Neuronal stem cell (in vitro differentiated cells): Measurements from ENCODE around the gene HS3ST4.

Source experiments
- DNase-seq: peaks from one replicate; pipeline ENCODE4 v3.0.0-alpha.2; 2013; ENCODE audit warnings: low spot score
- H2AFZ ChIP-seq: one replicate; pipeline ENCODE4 v1.6.1; 2013; ENCODE audit warnings: mild to moderate bottlenecking, low read length, inconsistent platforms
- H2AK5ac ChIP-seq: 2 replicates; pipeline ENCODE4 v1.6.1; 2013; ENCODE audit warnings: low read depth, mild to moderate bottlenecking, inconsistent platforms, low read length, moderate library complexity, mixed read lengths
- H2BK120ac ChIP-seq: 2 replicates; pipeline ENCODE4 v1.6.1; 2013; ENCODE audit warnings: low read depth, mild to moderate bottlenecking, inconsistent platforms, low read length, moderate library complexity, mixed read lengths
- H2BK12ac ChIP-seq: one replicate; pipeline ENCODE4 v1.6.1; 2013; ENCODE audit warnings: low read length, inconsistent platforms
- H2BK15ac ChIP-seq: 2 replicates; pipeline ENCODE4 v1.6.1; 2013; ENCODE audit warnings: mild to moderate bottlenecking, low read length, inconsistent platforms, mixed read lengths
- H2BK5ac ChIP-seq: one replicate; pipeline ENCODE4 v1.6.1; 2013; ENCODE audit warnings: inconsistent platforms, mild to moderate bottlenecking, low read length, moderate library complexity
- H3K14ac ChIP-seq: one replicate; pipeline ENCODE4 v1.6.1; 2013; ENCODE audit warnings: low read length, inconsistent platforms
- H3K18ac ChIP-seq: 2 replicates; pipeline ENCODE4 v1.6.1; 2013; ENCODE audit warnings: low read length, inconsistent platforms
- H3K23ac ChIP-seq: 2 replicates; pipeline ENCODE4 v1.6.1; 2013; ENCODE audit warnings: low read depth, mild to moderate bottlenecking, mixed read lengths, low read length, inconsistent platforms; ENCODE audit not compliant: poor library complexity
- H3K27ac ChIP-seq: replicated peaks from 3 replicates; pipeline ENCODE4 v1.5.1; 2013; ENCODE audit warnings: low read length, inconsistent platforms
- H3K27me3 ChIP-seq, 3 experiments: 2 replicates each; pipeline ENCODE4 v1.6.1; 2013; ENCODE audit warnings: low read length in 3 of 3, mild to moderate bottlenecking in 2 of 3, inconsistent platforms in 1 of 3, low read depth in 1 of 3, mixed read lengths in 1 of 3, moderate library complexity in 1 of 3; ENCODE audit not compliant: control insufficient read depth in 3 of 3, insufficient read depth in 3 of 3
- H3K36me3 ChIP-seq, 2 donors: replicated peaks in 1 of 2; 2 replicates each; pipeline ENCODE4 v1.6.1; 2013; ENCODE audit warnings: low read length in 2 of 2; ENCODE audit not compliant: control insufficient read depth in 2 of 2, insufficient read depth in 2 of 2
- H3K4ac ChIP-seq: 2 replicates; pipeline ENCODE4 v1.6.1; 2013; ENCODE audit warnings: inconsistent platforms, mild to moderate bottlenecking, low read length, moderate library complexity
- H3K4me1 ChIP-seq, 2 donors: 1 replicate in 1 of 2; 2 replicates in 1 of 2; pipeline ENCODE4 v1.6.1; 2013; ENCODE audit warnings: low read length in 2 of 2, low read depth in 1 of 2; ENCODE audit not compliant: control insufficient read depth in 2 of 2, insufficient read depth in 1 of 2
- H3K4me2 ChIP-seq: one replicate; pipeline ENCODE4 v1.6.1; 2013; ENCODE audit warnings: mild to moderate bottlenecking, low read length, inconsistent platforms; ENCODE audit not compliant: insufficient read depth, poor library complexity, severe bottlenecking
- H3K4me3 ChIP-seq, 2 donors: 2 replicates each; pipeline ENCODE4 v1.5.1; 2013; ENCODE audit warnings: low read length in 2 of 2, mild to moderate bottlenecking in 2 of 2, inconsistent platforms in 1 of 2, moderate library complexity in 1 of 2
- H3K79me1 ChIP-seq: one replicate; pipeline ENCODE4 v1.6.1; 2013; ENCODE audit warnings: low read depth, mild to moderate bottlenecking, inconsistent platforms, low read length, moderate library complexity
- H3K9ac ChIP-seq: one replicate; pipeline ENCODE4 v1.6.1; 2013; ENCODE audit warnings: mild to moderate bottlenecking, low read depth, low read length, inconsistent platforms; ENCODE audit not compliant: poor library complexity
- H3K9me3 ChIP-seq, 2 donors: replicated peaks in 1 of 2; 2 replicates each; pipeline versions ENCODE3 to v1.6.1; 2013; ENCODE audit warnings: low read length in 2 of 2, mild to moderate bottlenecking in 2 of 2, inconsistent platforms in 1 of 2, low read depth in 1 of 2, mixed read lengths in 1 of 2, moderate library complexity in 1 of 2; ENCODE audit not compliant: control insufficient read depth in 2 of 2, insufficient read depth in 1 of 2
- H4K8ac ChIP-seq: one replicate; pipeline ENCODE4 v1.6.1; 2013; ENCODE audit warnings: low read depth, mild to moderate bottlenecking, inconsistent platforms, low read length, moderate library complexity
- H4K91ac ChIP-seq: one replicate; pipeline ENCODE4 v1.6.1; 2013; ENCODE audit warnings: low read length, low read depth, mild to moderate bottlenecking, inconsistent platforms; ENCODE audit not compliant: poor library complexity
- WGBS, 2 donors: extraction: QIAGEN DNeasy Blood & Tissue Kit; methylation state at CpG; one replicate each; pipeline ENCODE4 v1.1.7; 2013; ENCODE audit warnings: missing lambda C conversion rate in 2 of 2, mixed read lengths in 1 of 2; ENCODE audit not compliant: insufficient read length in 2 of 2, insufficient replicate concordance in 1 of 2; ENCODE audit errors: extremely low coverage in 2 of 2; 5-methylcytosine and 5-hydroxymethylcytosine counted together

Gene HS3ST4

GRCh38 chr16:25868706-25869370 lies 177.1 kb downstream of the HS3ST4 start:
- Histone ChIP-seq H2BK15ac (no peak overlapping the region), H4K91ac (no peak overlapping the region), H3K4ac (no peak overlapping the region), H3K4me3 (no peak overlapping the region), H3K9ac (no peak overlapping the region), H2AK5ac (no peak overlapping the region), H3K4me2 (no peak overlapping the region), H2BK120ac (no peak overlapping the region), H3K18ac (no peak overlapping the region), H3K79me1 (no peaks in the 10 kb centered on the region), H2BK12ac (no peak overlapping the region), H2AFZ (no peak overlapping the region), H3K4me1 (no peaks in the 10 kb centered on the region), H3K27ac (no peak overlapping the region), H3K9me3 (no peaks in the 10 kb centered on the region), H4K8ac (no peak overlapping the region), H3K14ac (no peak overlapping the region), H2BK5ac (no peak overlapping the region), H3K27me3 (no peaks in the 10 kb centered on the region), H3K36me3 (no peaks in the 10 kb centered on the region), H3K23ac (no peak overlapping the region)
- no peak for DNase-seq
- WGBS, 2 donors: no CpG with 5 or more reads among the region's 9 CpGs

GRCh38 chr16:25872369-25873070 lies 180.8 kb downstream of the HS3ST4 start:
- no peak overlapping the region for H3K4me2 ChIP-seq
- no peaks in the 10 kb centered on the region for H3K79me1 ChIP-seq
- H3K36me3 ChIP-seq: no peaks in the 10 kb centered on the region
- H3K4ac ChIP-seq: no peak overlapping the region
- H3K4me1 ChIP-seq: no peaks in the 10 kb centered on the region
- no peak overlapping the region for H2BK12ac ChIP-seq
- H2BK120ac ChIP-seq: no peak overlapping the region
- no peak overlapping the region for H2AFZ ChIP-seq
- no CpG with 5 or more reads among the region's 3 CpGs for WGBS, 2 donors
- no peak overlapping the region for H3K4me3 ChIP-seq
- no peak overlapping the region for H4K8ac ChIP-seq
- H3K27ac ChIP-seq: no peak overlapping the region
- no peak overlapping the region for H3K9ac ChIP-seq
- no peak overlapping the region for H3K18ac ChIP-seq
- H3K9me3 ChIP-seq: no peaks in the 10 kb centered on the region
- no peak overlapping the region for H2BK5ac ChIP-seq
- no peak overlapping the region for H4K91ac ChIP-seq
- H2BK15ac ChIP-seq: no peak overlapping the region
- H2AK5ac ChIP-seq: no peak overlapping the region
- DNase-seq: no peak
- H3K27me3 ChIP-seq: no peaks in the 10 kb centered on the region
- no peak overlapping the region for H3K23ac ChIP-seq
- no peak overlapping the region for H3K14ac ChIP-seq

GRCh38 chr16:25874196-25874595 lies 182.4 kb downstream of the HS3ST4 start:
- H3K18ac ChIP-seq: no peak overlapping the region
- no peak overlapping the region for H2AFZ ChIP-seq

GRCh38 chr16:25875956-25876598 lies 184.3 kb downstream of the HS3ST4 start:
- Histone ChIP-seq H3K18ac (no peak overlapping the region), H3K4me3 (no peak overlapping the region), H3K4me1 (no peaks in the 10 kb centered on the region), H3K9ac (no peak overlapping the region), H3K27ac (no peak overlapping the region), H3K4me2 (no peak overlapping the region), H2BK15ac (no peak overlapping the region), H3K9me3 (no peaks in the 10 kb centered on the region), H3K4ac (no peak overlapping the region), H3K14ac (no peak overlapping the region), H2BK12ac (no peak overlapping the region), H2BK5ac (no peak overlapping the region), H2AFZ (no peak overlapping the region), H3K36me3 (no peaks in the 10 kb centered on the region), H4K91ac (no peak overlapping the region), H3K23ac (no peak overlapping the region), H2BK120ac (no peak overlapping the region), H2AK5ac (no peak overlapping the region), H3K79me1 (no peaks in the 10 kb centered on the region), H3K27me3 (no peaks in the 10 kb centered on the region), H4K8ac (no peak overlapping the region)
- WGBS, 2 donors: no CpG with 5 or more reads among the region's 1 CpG
- no peak for DNase-seq

More at GRCh38 chr16:25874196-25874595, 182.4 kb downstream of the HS3ST4 start:
- H2BK120ac ChIP-seq: no peak overlapping the region
- no peaks in the 10 kb centered on the region for H3K27me3 ChIP-seq
- H2BK15ac ChIP-seq: no peak overlapping the region
- no peak overlapping the region for H3K9ac ChIP-seq
- H3K4me3 ChIP-seq: no peak overlapping the region
- no peaks in the 10 kb centered on the region for H3K9me3 ChIP-seq
- no peak for DNase-seq
- no peaks in the 10 kb centered on the region for H3K79me1 ChIP-seq
- H3K36me3 ChIP-seq: no peaks in the 10 kb centered on the region
- H4K91ac ChIP-seq: no peak overlapping the region
- H4K8ac ChIP-seq: no peak overlapping the region
- H3K27ac ChIP-seq: no peak overlapping the region
- H3K23ac ChIP-seq: no peak overlapping the region
- no peak overlapping the region for H3K4ac ChIP-seq
- no peaks in the 10 kb centered on the region for H3K4me1 ChIP-seq
- H3K14ac ChIP-seq: no peak overlapping the region
- no peak overlapping the region for H2BK12ac ChIP-seq
- H2AK5ac ChIP-seq: no peak overlapping the region
- no peak overlapping the region for H3K4me2 ChIP-seq
- H2BK5ac ChIP-seq: no peak overlapping the region
